Measurements from ENCODE around the gene ETV6. TPM values are rescaled to one million over a fixed set of nuclear protein-coding genes. Genes with fewer than 3 reads are reported as not detected.

ETV6 gene
- total RNA-seq, 1 donor from 2014 or later: 33.4 TPM

DNA sequence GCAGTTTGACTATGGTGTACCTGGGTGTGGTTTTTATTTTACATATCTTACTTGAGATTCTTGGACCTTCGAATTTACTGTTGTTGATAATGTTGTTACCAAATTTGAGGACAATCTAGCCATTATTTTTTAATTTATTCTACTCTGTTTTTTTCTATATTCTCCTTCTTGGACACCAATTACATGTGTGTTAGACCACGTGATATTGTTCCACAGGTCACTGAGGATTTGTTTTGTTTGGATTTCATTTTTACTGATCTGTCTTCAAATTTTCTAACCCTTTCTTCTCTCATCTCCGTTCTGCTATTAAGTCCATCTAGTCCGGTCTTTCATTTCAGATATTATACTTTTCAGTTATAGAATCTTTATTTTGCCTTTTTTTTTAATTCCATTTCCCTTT is 216.3 kb downstream of the ETV6 start:
- H3K36me3 Mint-ChIP-seq (ENCODE audit: low read depth): peaks cover 26% of the 10 kb centered on the region
- no peak for DNase-seq (ENCODE audit: low spot score)
- peaks cover 16% of the 10 kb centered on the region for H3K9me3 Mint-ChIP-seq (ENCODE audit: low read depth)
- no peaks in the 10 kb centered on the region for H3K27me3 Mint-ChIP-seq (ENCODE audit: low read depth)
- H3K27ac Mint-ChIP-seq (ENCODE audit: unreplicated experiment): no peak overlapping the region
- TF ChIP-seq, protein P1, sequence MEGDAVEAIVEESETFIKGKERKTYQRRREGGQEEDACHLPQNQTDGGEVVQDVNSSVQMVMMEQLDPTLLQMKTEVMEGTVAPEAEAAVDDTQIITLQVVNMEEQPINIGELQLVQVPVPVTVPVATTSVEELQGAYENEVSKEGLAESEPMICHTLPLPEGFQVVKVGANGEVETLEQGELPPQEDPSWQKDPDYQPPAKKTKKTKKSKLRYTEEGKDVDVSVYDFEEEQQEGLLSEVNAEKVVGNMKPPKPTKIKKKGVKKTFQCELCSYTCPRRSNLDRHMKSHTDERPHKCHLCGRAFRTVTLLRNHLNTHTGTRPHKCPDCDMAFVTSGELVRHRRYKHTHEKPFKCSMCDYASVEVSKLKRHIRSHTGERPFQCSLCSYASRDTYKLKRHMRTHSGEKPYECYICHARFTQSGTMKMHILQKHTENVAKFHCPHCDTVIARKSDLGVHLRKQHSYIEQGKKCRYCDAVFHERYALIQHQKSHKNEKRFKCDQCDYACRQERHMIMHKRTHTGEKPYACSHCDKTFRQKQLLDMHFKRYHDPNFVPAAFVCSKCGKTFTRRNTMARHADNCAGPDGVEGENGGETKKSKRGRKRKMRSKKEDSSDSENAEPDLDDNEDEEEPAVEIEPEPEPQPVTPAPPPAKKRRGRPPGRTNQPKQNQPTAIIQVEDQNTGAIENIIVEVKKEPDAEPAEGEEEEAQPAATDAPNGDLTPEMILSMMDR (IDR thresholded peaks at IDR 0.05): no peak
- no peak overlapping the region for H3K4me3 Mint-ChIP-seq (ENCODE audit: unreplicated experiment)
- H3K4me1 Mint-ChIP-seq (ENCODE audit: low read depth): peaks cover 32% of the 10 kb centered on the region

DNA sequence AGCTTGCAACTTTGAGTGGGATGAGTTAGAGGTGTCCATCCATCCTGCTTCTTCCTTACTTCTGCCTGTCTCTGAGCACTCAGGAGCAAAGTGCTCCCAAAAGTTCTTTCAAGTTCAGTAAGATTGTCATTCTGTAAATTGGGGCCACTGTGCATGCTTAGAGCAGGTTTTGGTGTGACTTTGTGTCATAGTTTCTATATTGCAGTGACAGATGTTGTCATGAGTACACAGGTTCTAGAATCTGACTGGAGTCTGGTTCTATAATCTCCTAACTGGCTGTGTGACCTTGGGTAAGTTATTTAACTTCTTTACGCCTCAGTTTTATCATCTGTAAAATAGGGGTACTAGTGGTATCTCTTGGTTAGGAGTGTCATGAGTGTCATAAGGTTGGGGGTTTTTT is 218.6 kb downstream of the ETV6 start:
- Mint-ChIP-seq H3K4me3 (ENCODE audit: unreplicated experiment) (no peak overlapping the region), H3K9me3 (ENCODE audit: low read depth) (peaks cover 16% of the 10 kb centered on the region), H3K36me3 (ENCODE audit: low read depth) (peaks cover 35% of the 10 kb centered on the region), H3K4me1 (ENCODE audit: low read depth) (peaks cover 18% of the 10 kb centered on the region), H3K27me3 (ENCODE audit: low read depth) (no peaks in the 10 kb centered on the region), H3K27ac (ENCODE audit: unreplicated experiment) (no peak overlapping the region)
- no peak for DNase-seq (ENCODE audit: low spot score)
- TF ChIP-seq, protein P1 (IDR thresholded peaks at IDR 0.05): no peak

DNA sequence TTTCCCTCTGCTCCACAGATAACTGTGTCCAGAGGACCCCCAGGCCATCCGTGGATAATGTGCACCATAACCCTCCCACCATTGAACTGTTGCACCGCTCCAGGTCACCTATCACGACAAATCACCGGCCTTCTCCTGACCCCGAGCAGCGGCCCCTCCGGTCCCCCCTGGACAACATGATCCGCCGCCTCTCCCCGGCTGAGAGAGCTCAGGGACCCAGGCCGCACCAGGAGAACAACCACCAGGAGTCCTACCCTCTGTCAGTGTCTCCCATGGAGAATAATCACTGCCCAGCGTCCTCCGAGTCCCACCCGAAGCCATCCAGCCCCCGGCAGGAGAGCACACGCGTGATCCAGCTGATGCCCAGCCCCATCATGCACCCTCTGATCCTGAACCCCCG is 219.9 kb downstream of the ETV6 start:
- H3K27ac Mint-ChIP-seq (ENCODE audit: unreplicated experiment): no peak overlapping the region
- no peaks in the 10 kb centered on the region for H3K27me3 Mint-ChIP-seq (ENCODE audit: low read depth)
- peaks cover 4% of the 10 kb centered on the region for H3K4me1 Mint-ChIP-seq (ENCODE audit: low read depth)
- H3K4me3 Mint-ChIP-seq (ENCODE audit: unreplicated experiment): no peak overlapping the region
- peaks cover 16% of the 10 kb centered on the region for H3K9me3 Mint-ChIP-seq (ENCODE audit: low read depth)
- TF ChIP-seq, protein P1 (IDR thresholded peaks at IDR 0.05): no peak
- DNase-seq (ENCODE audit: low spot score): no peak
- H3K36me3 Mint-ChIP-seq (ENCODE audit: low read depth): peaks cover 36% of the 10 kb centered on the region

DNA sequence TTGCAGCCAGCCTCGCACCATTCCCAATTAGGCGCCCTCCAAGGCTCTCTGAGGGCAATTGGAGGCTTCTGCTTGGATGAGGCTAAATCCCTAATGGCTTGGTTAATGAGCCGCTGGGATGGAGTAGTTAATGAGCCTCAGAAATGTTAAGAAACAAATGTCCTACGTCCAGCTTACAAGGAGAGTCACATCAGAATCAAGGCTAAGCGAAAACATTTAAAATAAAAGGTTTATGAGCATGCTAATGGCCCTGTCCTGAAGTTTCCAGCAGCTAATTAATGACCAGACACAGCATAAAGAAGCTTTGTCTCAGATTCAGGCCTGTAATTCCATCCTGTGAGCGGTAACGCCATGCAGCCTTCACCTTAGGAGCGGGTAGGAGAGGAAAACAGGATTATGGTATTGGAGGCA is 220.6 kb downstream of the ETV6 start:
- Mint-ChIP-seq H3K27ac (ENCODE audit: unreplicated experiment) (no peak overlapping the region), H3K27me3 (ENCODE audit: low read depth) (no peaks in the 10 kb centered on the region), H3K36me3 (ENCODE audit: low read depth) (peaks cover 36% of the 10 kb centered on the region), H3K9me3 (ENCODE audit: low read depth) (peaks cover 16% of the 10 kb centered on the region), H3K4me1 (ENCODE audit: low read depth) (peaks cover 2% of the 10 kb centered on the region), H3K4me3 (ENCODE audit: unreplicated experiment) (no peak overlapping the region)
- no peak for DNase-seq (ENCODE audit: low spot score)
- TF ChIP-seq, protein P1 (IDR thresholded peaks at IDR 0.05): no peak

DNA sequence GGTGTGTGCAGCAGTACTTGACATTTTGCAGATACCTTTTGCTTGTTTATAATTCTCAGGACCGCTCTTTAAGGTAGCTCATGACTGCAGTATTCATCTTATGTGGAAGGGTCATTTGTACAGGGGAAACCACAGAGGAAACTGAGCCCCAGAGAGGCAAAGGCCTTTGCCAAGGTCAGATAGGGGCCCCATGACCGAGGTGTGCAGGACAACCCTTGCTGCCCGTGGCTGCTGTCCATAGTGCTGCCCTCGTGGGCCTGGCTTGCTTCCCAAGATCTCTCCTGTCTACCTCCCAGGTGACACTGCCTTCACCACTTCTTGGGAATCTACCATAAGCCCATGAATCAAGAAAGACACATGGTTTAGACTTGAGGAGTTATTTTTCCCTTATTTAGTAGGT is 222.6 kb downstream of the ETV6 start:
- Mint-ChIP-seq H3K27me3 (ENCODE audit: low read depth) (no peaks in the 10 kb centered on the region), H3K4me1 (ENCODE audit: low read depth) (peaks cover 19% of the 10 kb centered on the region), H3K9me3 (ENCODE audit: low read depth) (peaks cover under 1% of the 10 kb centered on the region), H3K4me3 (ENCODE audit: unreplicated experiment) (no peak overlapping the region), H3K27ac (ENCODE audit: unreplicated experiment) (no peak overlapping the region), H3K36me3 (ENCODE audit: low read depth) (peaks cover 28% of the 10 kb centered on the region)
- no peak for DNase-seq (ENCODE audit: low spot score)
- TF ChIP-seq, protein P1 (IDR thresholded peaks at IDR 0.05): no peak
